Stimulated activated CD8-positive, alpha-beta memory T cell treated with anti-CD3 and anti-CD28 coated beads, Interleukin-7, amount 100 ng/mL, for 24 hours (primary cell): Measurements from ENCODE around the gene HIPK2.
A peak's percentile ranks its signal among the peaks of the same experiment; 100 is the strongest.

Experiments used
- DNase-seq: peaks from one replicate; pipeline ENCODE4 v3.0.0-alpha.2; 2020; ENCODE audit warnings: low read depth

Gene HIPK2

DNA sequence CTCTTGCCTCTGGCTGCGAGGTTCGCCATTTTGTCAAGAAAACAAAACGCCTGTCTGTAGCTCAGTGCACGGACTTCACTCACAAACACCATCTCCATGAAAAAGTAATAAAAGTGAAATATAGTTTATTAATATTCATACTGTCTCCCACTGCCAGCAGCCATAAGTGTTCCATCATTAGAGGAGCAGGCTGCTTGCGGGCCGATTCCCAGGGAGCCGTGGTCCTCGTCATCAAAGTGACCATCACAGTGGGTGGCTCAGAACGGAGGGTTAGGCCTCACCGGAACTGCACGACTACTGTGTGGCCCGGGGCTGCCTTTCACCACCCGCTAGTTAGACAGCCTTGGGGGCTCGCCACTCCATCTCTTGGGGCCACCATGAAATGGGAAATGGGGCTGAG lies 82.7 kb downstream of the HIPK2 start:
- DNase-seq, result no peak

- DNase-seq, result no peak
These were observed 83.5 kb downstream of the HIPK2 start for GRCh38 chr7:139694389-139694676.

DNA sequence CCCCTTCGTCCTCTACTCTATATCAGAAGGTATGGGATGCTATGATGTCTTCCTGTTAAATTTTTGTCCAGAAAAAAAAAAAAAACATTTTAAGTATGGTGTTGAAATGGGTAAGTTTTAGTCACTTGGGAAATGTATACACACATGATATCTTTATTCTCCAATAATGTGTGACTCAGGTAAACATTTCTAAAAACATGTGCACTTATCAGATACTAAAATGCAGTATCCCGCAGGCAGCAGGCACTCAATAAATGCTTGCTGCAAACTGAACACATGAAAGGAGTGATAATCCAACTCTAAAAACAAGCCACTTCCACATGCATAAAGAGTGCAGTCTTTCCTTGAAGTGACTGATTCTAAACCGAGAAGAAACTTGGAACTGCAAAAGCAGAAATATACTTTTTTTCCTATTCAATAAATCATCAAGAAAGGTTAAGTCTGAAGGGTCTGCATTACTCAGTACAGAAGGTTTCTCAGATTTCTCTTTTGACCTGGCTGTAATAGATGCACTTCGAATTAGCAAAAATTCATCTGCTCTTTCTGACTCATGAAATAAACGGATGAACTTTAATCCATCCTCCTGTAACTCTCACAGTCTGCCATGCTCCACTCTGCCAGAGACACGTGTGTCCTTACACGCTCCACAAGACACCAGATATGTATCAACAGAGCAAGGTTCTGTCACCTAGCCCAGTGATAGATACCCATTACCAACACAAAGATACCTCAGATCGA lies 84.0 kb downstream of the HIPK2 start:
- no peak for DNase-seq

GRCh38 chr7:139692723-139693122 lies 85.1 kb downstream of the HIPK2 start:
- DNase-seq, result no peak

DNA sequence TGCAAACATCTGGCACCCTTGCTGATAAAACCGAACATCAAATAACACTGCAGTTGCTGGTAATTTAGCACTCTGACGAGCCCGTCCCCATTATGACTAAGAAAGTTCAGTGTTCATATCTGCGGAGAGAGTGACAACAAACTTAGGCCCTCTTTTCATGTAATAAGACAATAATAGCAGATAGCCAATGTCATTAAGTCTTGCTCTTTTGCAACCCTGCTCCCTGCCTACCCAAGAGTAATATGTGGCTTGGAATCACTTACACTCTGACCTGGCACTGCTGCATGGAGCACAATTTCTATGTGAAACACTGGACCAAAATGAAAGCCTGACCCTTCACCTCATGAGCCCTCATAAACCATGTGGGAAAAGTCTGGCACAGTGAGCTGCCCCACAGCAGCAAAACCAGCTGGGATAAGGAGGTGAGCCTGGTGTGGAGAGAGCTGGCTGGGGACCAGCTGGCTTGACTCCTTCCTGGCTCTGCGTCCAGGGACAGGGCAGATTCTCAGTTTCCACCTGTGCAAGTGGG lies 86.5 kb downstream of the HIPK2 start:
- DNase-seq, result no peak

GRCh38 chr7:139687980-139688632 lies 89.7 kb downstream of the HIPK2 start:
- no peak for DNase-seq

DNA sequence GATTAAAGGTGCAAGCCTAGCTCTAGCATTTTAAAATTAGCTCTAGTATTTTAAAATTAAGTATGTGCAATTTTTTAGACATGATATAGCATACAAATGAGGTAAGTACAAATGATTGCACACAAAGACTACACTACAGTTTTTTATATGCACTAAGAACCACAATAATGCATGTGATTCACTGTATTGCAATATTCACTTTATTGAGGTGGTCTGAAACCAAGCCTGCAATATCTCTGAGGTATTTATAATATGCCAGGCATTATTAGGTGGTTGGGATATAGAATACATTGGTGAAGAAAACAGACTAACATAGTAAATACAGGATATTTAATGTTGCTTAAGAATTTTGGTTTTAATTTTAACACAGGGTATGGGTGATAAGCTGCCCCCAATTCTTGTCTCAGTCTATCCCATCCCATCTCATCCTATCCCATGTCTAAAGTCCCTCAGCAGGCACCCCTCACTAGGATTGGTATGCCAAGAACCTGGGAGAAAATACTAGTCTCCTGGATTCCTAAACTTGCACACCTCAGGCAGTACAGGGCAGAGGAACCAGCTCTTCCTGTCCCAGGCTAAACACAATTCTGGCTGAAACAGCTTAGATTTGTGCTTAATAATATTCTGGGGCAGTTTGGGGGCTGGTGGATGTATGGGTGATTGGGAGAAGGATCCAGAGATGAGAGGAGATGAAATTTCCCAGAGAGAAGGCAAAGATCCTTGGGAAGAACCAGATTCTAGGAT lies 90.4 kb downstream of the HIPK2 start:
- no peak for DNase-seq

GRCh38 chr7:139683137-139683921 lies 94.5 kb downstream of the HIPK2 start:
- no peak for DNase-seq

- DNase-seq, result no peak
These were observed 95.4 kb downstream of the HIPK2 start for GRCh38 chr7:139682136-139683013.

DNA sequence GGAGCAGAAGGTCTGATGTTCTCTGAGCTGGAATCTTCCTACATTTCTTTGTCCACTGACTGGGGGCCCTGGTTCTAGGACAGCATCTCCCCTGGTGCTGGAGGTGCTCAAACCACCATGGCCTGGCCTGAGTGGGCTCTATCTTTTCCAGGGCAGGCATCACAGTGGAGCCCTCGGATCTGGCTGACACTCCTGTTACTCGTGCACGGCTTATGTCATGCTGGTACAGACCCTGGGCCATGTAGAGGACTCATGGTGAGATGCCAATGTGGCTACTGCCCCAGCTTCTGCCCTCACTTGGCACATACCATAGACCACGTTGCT lies 96.0 kb downstream of the HIPK2 start:
- no peak for DNase-seq

GRCh38 chr7:139681463-139681755 lies 96.4 kb downstream of the HIPK2 start:
- no peak for DNase-seq

DNA sequence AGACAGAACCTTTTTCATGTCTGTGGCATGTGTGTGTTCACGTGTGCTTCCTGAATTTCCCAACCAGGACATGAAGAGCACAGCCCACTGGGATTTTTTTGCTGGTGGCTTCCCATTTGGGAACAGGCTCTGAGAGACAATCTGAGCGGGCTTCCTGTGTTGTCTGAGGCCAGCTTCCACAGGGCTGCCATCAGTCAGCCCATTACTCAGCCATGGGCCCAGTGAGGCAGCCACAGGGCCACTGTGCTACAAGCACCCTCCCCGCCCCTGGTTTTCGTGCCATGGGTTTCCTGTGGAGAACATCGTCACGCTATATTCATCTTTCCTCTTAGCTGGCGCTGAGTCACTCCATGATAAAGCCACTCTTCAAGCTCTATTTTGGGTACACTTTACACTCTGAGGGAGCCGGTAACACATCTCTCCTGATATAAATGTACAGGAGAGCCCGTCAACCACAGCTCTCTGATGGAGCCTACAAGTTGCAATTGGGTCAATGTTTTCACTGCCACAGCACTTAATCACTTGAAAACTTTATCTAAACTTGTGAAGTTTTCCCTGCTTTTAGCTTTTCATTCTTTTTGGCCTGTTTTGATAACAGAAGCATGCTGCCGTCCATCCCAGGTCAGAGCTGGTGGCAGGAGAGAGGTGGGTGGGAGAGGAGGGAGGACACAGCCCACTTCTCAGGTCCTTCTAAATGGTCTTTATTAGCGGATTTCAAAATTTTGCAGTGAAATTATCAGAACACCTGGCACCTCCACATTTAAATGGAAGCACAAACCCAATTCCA lies 96.9 kb downstream of the HIPK2 start:
- peak; percentile 52 for DNase-seq

GRCh38 chr7:139679731-139680594 lies 97.8 kb downstream of the HIPK2 start:
- DNase-seq, result no peak

GRCh38 chr7:139676390-139676789 lies 101.4 kb downstream of the HIPK2 start:
- no peak for DNase-seq

GRCh38 chr7:139675127-139676125 lies 102.4 kb downstream of the HIPK2 start:
- DNase-seq, result no peak

- DNase-seq, result no peak
These were observed 103.1 kb downstream of the HIPK2 start for GRCh38 chr7:139674752-139675126.

- DNase-seq, result no peak
These were observed 103.5 kb downstream of the HIPK2 start for GRCh38 chr7:139674341-139674740.

GRCh38 chr7:139673762-139674161 lies 104.0 kb downstream of the HIPK2 start:
- no peak for DNase-seq

DNA sequence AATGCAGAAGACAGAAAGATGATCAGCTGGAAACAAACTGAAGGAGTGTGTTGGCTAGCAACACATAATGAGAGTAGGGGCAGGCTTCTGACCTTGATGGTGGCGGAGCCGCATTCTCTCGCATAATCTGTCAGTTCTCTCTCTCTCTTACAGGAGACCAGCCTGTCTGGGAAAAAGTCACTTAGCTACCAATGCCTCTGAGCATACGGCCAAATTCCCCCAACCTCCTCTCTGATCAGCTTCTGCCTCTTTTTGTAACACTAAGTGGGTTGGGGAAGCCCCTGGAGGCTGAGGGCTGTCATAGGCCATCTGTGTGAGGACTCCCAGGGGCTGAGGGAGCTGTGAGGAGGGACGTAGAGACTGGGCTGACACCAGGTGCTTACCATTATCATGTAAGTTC lies 104.6 kb downstream of the HIPK2 start:
- DNase-seq, result no peak
